A673 (cell line): ENCODE data around the gene LRRC27.

Experiments used
- CTCF ChIP-seq: fragments of 300-800, 200-600 bp; sonication (generic); conservative IDR thresholded peaks from 2 replicates; pipeline ENCODE4 v1.5.1; 2017; ENCODE audit warnings: low read depth, mild to moderate bottlenecking, antibody characterized with exemption, low read length, moderate library complexity, mixed read lengths
- EZH2 ChIP-seq: fragments of 200-600 bp; sonication (generic); IDR thresholded peaks from 2 replicates; pipeline ENCODE4 v1.6.1; 2017; ENCODE audit warnings: borderline replicate concordance, low read depth, mild to moderate bottlenecking, mixed read lengths, antibody characterized with exemption, low read length; ENCODE audit not compliant: poor library complexity, severe bottlenecking

GRCh38 chr10:132350391-132350790, 18.4 kb downstream of the LRRC27 start:
- no peak for TF ChIP-seq CTCF
- no peak for TF ChIP-seq EZH2
